GM19438 (cell line): Measurements from ENCODE around the gene SLC26A1.

Experiments
- ATAC-seq: cut with Tn5 transposase; IDR thresholded peaks from one replicate; pipeline ENCODE4 v1.9.1; 2021; ENCODE audit warnings: low read depth; ENCODE audit not compliant: unreplicated experiment

Gene SLC26A1

GRCh38 chr4:993111-994029 lies at the start of gene SLC26A1:
Gene SLC26A1, minus strand, starts transcription at chr4:993404. Its CDS starts 1,701 bp downstream, at chr4:991703.
- no peak for ATAC-seq

DNA sequence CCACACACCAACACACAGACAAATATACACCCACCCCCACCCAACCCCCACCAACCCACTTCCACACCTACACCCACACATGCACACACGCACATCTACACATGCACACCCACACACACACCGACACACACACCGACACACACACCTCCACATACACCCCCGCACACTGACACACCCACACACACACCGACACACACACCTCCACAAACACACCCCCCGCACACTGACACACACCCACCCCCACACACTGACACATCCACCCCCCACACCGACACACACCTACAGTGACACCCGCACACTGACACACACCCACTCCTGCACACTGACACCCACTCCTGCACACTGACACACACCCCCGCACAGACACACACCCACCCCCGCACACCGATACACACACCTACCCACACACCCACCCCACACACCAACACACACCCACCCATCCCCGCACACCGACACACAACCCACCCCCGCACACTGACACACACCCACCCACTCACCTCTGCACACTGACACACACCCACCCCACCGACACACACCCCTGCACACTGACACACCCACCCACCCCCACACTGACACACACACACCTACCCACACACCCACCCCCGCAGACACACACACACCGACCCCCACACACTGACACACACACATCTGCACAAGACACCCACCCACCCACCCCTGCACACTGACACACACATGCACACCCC lies 49.3 kb upstream of the SLC26A1 start:
- no peak for ATAC-seq

DNA sequence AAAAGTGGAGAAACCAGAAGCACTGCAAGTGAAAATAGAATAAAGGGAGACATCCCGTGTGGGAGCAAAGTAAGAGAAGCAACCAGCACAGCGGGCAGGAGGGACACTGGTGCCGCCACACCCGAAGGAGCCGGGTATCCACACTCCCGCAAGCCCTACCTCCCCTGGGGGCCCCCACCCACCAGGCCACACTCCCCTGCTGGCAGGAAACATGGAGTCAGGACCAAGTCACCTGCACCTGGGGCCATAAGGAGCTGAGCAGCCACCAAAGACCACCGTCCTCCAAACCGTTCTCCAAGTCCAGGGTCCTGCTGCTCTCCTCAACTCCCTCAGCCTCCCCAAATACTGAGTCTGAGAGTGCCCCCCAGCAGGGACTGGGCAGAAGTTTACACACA lies 48.7 kb upstream of the SLC26A1 start:
- no peak for ATAC-seq

GRCh38 chr4:1041147-1041935 lies 48.1 kb upstream of the SLC26A1 start:
- ATAC-seq, result no peak

DNA sequence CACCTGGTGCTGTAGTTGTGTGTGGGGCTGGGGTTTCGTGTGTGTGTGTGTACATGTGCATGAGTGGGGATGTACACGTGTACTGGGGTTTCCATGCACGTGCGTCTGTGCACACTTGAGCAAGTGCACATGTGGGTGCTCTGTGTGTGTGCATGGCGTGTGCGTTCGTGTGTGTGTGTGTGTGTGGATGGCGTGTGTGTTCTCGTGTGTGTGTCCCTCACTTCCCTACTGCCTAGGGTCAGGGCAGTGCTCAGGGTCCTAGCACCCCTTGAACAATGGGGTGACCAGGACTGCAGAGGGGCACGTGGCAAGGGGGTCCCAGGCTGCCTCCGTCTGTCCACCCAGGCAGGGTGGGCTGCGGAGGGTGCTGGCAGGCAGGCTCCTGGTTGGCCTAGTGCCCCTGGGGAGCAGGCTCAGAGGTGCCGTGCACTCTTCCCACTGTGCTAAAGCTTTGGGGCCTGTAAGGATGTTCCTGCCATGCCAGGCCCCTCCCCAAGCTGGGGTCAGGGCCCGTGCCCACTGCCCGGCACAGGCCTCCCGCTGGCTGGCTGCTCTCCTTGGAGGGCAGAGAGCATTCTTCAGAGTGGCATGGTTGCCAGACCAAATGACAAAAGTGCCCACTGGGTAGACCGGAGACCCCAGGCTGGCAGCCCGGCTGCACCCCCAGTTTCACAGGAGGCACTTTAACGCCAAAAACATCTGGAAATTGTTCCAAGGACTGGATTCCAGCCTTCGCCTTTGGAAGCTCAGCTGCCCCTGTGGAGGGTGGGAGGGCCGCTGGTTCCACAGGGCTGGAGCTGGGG lies 47.3 kb upstream of the SLC26A1 start:
- no peak for ATAC-seq

GRCh38 chr4:1039493-1040343 lies 46.5 kb upstream of the SLC26A1 start:
- no peak for ATAC-seq

DNA sequence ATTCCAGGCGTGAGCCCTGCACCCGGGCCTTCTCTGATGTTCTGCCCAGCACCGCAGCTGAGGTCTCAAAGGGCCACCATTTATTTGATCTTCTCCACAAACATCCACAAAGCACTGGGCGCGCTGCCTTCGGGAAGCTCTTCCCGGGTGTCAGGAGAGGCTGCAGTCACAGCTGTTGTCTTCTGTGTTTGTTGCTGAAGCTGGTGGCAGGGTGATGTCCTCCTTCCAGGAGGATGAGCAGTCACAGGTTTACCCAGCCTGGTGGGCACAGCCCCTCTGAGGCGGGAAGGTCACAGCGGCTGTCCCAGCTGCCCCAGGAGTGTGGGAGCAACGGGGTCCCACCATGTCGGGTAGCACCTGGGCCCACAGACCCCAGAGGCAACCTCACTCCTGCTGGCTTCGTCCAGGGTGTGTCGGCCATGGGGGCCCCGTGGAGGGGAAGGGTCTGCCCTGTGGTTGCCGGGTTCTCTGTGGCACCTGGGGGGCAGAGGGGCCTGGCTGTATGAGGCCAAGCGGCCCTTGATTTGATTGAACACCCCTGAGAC lies 45.8 kb upstream of the SLC26A1 start:
- no peak for ATAC-seq

GRCh38 chr4:1036976-1037810 lies 44.0 kb upstream of the SLC26A1 start:
- ATAC-seq, result no peak

DNA sequence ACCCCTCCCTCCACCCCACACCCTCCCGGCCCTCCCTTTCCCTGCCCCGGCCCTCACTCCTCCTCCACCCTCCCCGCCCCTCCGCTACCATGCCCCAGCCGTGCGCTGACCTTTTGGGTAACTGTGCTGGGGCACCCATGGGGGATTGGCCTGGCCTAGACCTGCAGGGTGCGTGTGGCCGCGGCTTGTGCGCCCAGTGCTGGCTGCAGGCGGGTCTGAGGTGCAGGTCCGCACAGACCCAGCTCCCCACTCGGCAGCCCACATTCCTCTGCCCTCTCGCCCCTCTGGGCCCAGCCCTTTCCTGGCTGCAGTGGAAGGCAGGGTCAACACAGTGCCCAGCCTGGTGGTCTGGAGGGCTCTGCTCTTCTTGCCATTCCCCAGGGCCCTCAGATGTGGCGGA lies 42.9 kb upstream of the SLC26A1 start:
- no peak for ATAC-seq

- ATAC-seq, result no peak
Measured at GRCh38 chr4:1035510-1035909, 42.3 kb upstream of the SLC26A1 start.

- ATAC-seq, result no peak
Measured at GRCh38 chr4:1033840-1034551, 40.8 kb upstream of the SLC26A1 start.

GRCh38 chr4:1032861-1033260 lies 39.7 kb upstream of the SLC26A1 start:
- no peak for ATAC-seq

GRCh38 chr4:1031956-1032795 lies 39.0 kb upstream of the SLC26A1 start:
- no peak for ATAC-seq

DNA sequence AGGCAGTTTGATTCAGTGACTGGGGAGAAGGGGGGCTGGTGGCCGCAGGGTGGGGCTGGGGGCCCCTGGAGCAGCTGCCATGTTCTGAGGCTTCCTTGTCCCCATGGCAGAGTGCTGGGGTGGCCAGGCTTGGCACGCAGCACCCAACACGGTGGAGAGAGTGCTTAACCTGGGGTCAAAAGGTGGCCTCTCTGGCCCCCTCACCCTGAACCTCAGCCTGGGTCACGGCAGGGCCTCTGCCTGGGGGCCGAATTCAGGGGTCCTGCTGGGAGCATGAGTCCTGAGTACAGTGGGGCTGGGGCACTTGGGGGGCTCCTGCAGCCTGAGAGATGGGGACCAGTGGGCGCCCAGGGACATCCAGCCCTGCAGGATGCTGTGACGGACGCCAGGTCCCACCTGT lies 38.1 kb upstream of the SLC26A1 start:
- ATAC-seq, result no peak

DNA sequence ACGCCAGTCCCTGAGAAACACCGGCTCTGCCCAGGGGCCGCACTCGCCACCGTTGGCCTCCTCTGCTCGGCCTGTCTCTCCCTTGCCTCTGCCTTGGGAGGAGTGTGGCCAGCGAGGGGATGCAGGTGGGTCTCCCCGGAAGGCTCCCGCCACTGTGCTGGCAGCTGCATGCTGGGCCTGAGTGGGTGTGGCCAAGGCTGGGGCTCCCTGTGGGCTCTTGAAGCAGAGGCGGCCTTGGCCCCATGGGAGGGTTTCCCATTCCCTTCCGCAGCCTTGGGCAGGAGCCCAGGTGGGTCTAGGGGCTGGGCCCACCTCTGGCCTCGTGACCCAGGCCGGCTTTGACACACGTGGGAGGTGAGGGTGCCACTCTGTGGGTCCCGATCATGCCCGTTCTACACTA lies 37.4 kb upstream of the SLC26A1 start:
- no peak for ATAC-seq

GRCh38 chr4:1030031-1030430 lies 36.8 kb upstream of the SLC26A1 start:
- ATAC-seq, result no peak

DNA sequence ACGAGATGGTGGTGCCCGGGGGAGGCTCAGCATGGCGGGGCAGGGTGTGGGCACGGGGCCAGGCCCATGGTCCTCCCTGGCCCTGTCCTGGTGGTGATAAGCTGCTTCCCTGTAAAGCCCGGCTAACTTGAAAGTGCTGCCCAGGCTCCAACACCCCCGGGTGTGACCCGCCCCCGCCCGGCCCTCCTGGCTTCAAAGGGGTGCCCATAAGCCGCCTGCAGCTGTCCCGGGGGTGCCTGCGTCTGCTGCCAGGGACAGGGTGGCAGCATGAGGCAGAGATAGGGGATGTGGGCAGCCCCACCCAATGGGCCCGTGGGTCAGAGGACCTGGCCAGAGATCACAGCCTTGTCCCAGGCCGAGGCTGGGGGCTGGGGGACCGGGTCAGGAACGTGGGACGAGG lies 36.3 kb upstream of the SLC26A1 start:
- ATAC-seq, result no peak
